SU-DHL-6 (cell line): ENCODE measurements around the gene SLC35C1.

ENCODE experiments used
- EZH2phosphoT487 ChIP-seq: fragments of 200-600 bp; sonication (generic), shearing (Covaris generic); conservative IDR thresholded peaks from 2 replicates; pipeline ENCODE4 v1.6.1; 2018; ENCODE audit warnings: mild to moderate bottlenecking, antibody characterized with exemption, low read length, moderate library complexity, mixed read lengths
- TF ChIP-seq, protein P1 (sequence below): fragments of 200-600 bp; sonication (generic); IDR thresholded peaks from one replicate; pipeline ENCODE4 v1.5.1; 2017; ENCODE audit warnings: antibody characterized with exemption, mild to moderate bottlenecking, low read length, moderate library complexity; ENCODE audit not compliant: insufficient read depth, poor library complexity, severe bottlenecking

DNA sequence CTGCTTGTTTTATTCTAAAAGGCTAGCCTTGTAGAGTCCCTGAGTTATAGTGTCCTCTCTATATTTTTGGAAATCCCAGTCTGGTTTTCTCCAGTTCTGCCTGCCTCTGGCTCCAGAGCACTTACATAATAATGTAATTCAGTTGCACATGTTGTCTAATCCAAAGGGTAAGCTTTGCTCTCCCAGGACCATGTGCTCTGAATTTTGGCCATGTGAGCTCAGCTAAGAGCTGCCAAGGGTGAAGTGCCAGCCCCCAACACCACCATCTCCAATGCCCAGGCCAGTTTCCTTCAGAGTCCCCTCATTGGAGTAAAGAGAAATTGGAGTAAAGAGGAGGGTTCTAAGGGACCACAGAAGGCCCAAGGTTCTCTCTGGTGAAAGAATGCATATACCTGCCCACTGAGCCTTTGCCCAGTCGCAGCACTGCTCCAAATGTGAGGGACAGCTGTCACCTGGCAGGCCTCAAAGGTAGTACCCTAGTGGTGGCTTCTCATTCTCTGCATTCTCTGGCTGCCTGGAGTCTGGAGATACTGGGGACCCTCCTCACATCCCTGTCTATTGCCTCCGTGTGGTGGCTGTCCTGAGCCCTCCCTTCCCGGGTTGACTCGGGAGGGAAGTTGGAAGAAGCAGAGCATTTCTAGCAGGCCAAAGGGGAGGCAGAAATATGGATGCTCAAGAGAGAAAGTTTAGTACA is 47.2 kb downstream of the SLC35C1 start:
- TF ChIP-seq EZH2phosphoT487: no peak
- TF ChIP-seq, protein P1, sequence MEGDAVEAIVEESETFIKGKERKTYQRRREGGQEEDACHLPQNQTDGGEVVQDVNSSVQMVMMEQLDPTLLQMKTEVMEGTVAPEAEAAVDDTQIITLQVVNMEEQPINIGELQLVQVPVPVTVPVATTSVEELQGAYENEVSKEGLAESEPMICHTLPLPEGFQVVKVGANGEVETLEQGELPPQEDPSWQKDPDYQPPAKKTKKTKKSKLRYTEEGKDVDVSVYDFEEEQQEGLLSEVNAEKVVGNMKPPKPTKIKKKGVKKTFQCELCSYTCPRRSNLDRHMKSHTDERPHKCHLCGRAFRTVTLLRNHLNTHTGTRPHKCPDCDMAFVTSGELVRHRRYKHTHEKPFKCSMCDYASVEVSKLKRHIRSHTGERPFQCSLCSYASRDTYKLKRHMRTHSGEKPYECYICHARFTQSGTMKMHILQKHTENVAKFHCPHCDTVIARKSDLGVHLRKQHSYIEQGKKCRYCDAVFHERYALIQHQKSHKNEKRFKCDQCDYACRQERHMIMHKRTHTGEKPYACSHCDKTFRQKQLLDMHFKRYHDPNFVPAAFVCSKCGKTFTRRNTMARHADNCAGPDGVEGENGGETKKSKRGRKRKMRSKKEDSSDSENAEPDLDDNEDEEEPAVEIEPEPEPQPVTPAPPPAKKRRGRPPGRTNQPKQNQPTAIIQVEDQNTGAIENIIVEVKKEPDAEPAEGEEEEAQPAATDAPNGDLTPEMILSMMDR: no peak
